Activated CD8-positive, alpha-beta memory T cell treated with anti-CD3 and anti-CD28 coated beads, Interleukin-2, amount 50 U/mL, for 24 hours (primary cell): Measurements from ENCODE around the gene TBC1D7.
"Not testable (repeated sequence)": the region's sequence is repeated elsewhere in the genome, so short reads cannot be mapped to it uniquely, and the experiment has no call there.

Experiments used
- DNase-seq: peaks from one replicate; pipeline ENCODE4 v3.0.0-alpha.2; 2020; ENCODE audit errors: extremely low read depth

TBC1D7 gene

GRCh38 chr6:13355999-13356785 lies 27.9 kb upstream of the TBC1D7 start:
- no peak for DNase-seq

- no peak for DNase-seq
These were observed 27.0 kb upstream of the TBC1D7 start for GRCh38 chr6:13355043-13355945.

DNA sequence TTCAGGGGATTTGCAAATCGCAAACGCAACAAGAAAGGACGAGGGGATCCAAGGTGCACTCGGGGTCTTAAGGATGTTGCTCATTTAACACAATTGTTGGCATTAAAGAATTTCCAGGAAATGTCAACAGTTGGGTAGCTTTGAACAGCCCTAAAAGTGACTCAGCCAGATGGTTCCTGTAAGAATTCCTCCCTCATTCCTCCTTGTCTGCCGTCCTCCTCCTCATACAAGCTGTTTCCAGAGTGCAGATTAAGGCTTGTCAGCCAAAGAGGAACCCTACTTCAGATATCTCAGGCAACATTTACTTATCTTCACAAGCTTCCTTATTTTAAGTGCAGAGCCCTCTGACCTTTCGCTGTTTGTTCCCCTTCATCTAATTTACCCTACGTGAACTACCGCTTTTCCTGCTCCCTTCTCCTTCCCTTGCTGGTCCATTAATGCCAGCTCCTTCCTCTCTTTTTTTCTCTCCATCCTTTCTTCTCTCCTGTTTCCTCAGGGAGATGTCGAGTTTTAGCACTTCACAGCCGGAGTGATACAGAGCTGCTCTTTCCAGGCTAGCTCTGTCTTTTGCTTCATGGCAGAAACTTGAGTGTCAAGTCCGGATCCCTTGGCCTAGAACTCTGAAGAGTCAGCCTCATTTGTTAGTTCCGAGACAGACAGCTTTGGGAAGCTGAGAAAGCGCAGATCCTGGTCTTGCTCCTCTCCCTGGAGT lies 26.1 kb upstream of the TBC1D7 start:
- no peak for DNase-seq

GRCh38 chr6:13352165-13352564 lies 23.8 kb upstream of the TBC1D7 start:
- DNase-seq: no peak

DNA sequence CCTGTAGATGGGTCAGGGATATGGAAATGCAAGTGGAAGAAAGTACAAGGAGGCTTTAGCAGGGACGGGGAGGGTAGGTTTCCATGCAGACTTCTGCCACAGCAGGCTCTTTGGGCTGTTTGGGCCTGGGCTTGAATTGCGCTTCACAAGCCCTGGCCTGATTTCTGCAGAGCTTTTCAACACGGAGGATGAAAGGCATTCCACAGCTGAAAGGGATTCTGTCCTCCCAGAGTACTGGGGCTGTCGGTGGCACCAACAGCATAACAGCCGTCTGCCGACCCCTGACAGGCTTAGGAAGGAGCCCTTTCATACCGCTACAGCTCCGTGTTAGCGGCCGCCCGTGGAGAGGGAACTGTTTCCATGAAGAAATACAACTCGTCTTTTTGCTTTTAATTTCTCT lies 22.9 kb upstream of the TBC1D7 start:
- no peak for DNase-seq

DNA sequence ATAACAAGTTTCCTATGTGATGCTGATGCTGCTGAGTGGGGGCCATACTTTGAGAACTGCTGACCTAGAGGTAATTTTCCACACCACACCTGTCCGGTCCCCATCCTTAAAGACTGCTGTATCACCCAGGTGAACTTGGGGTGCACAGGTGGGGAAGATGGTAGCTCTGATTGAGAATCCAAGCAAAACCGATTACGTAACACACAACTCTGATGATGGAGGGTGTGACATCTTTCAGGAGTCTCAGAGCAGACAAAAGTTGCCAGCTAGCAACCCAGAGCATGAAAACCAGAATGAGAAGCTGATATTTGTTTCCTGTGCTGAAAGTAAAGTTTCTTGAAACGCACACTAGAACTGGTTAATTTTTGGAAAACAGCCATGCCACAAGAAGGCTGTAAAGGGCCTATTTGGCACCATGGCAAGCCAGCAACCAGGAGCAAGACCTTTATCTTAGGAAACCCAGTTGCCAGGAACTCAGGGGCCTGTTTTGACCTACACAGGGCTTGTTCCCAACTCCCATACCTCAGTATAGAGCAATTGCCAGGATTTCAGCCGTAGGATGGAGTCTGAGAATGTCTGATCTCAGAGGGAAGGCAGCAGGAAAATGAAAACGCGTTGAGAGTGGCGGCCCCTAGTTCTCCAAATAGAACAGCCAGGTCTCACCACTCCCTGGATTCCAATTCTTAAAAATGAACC lies 21.6 kb upstream of the TBC1D7 start:
- DNase-seq: no peak

GRCh38 chr6:13348334-13349113 lies 20.2 kb upstream of the TBC1D7 start:
- DNase-seq: no peak

- no peak for DNase-seq
These were observed 17.9 kb upstream of the TBC1D7 start for GRCh38 chr6:13346245-13346644.

DNA sequence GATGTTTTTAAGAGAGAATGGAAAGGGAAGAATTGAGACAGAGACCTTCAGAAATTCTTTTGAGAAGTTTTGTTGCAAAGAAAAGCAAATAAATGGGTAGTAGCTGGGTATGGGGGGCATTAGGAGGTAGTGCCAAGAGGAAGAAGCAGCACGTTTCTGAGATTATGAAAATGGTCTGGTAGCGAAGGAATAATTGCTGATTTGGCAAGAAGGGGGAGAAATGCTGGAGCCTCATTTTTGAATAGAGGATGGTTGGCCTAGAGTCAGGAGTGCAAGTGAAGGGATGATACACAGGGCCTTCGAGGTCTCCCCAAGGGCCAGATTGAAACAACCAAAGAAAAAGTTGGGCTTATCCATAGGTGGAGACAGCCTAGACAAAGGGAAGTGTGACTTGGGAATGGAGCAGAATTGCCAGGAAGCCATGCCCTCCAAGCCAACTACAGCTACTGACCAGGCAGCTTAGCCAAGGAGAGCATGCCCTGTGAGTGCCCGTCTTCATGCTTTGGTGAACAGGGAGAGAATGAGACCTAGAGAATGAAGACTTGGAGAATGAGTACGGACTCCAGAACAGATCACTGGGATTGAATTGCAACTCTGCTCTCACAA lies 14.2 kb upstream of the TBC1D7 start:
- DNase-seq: no peak

GRCh38 chr6:13339863-13340630 lies 11.7 kb upstream of the TBC1D7 start:
- DNase-seq: no peak

GRCh38 chr6:13338038-13338437 lies 9.7 kb upstream of the TBC1D7 start:
- DNase-seq: no peak

DNA sequence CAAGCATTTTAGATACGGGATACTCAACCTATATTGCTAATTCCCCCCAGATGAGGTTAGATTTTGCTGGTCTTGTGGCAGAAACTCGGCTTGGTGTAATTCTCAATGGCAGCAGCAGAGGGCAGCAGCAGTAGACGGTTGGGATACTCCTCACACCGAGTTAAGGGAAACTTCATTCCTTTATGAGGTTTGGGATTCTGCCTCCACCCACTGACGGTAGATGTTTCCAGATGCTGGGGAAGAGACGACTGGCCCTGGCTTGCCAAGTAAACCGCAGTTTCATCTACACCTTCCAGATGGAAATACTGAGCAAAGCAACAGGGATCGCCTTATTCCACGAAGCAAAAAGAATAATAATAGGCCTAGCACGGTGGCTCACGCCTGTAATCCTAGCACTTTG lies 8.2 kb upstream of the TBC1D7 start:
- DNase-seq: peak; percentile 69

DNA sequence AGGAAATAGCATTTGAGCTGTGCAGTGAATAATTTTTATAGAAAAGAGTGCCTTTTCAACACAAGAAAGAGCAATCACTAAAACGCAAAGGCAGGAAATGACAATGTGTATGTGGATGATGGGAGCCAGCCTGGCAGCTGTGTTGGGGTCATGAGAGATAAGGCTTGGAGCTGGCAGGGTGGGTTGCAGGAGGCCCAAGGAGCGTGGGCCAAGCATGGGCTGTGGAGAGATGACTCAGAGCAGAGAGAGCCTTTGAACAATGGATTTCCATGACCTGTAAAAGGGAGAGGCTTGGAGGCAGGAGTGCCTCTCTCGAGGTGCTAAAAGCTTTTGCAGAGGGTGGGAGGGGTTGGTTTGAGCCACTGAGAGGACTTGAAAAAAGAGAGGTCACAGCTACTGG lies 6.6 kb upstream of the TBC1D7 start:
- no peak for DNase-seq

GRCh38 chr6:13332349-13332706 lies 4.0 kb upstream of the TBC1D7 start:
- no peak for DNase-seq

- DNase-seq: no peak
These were observed 3.4 kb upstream of the TBC1D7 start for GRCh38 chr6:13331516-13332348.

DNA sequence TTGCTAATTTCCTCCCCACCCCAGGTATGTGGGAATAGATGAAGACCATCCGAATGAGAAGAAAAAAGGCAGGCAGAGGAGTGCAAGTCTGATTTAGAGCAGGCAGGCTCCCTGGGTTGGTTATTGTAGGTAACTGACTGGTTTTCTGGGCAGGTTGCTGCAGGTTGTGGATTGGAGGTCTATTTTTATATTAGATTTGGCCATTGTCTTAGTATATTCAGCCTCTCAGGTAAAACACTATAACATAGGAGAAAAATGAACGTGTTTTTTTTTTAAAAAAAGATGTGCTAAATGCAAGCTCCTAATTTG lies 492 bp upstream of the TBC1D7 start:
- no peak for DNase-seq

DNA sequence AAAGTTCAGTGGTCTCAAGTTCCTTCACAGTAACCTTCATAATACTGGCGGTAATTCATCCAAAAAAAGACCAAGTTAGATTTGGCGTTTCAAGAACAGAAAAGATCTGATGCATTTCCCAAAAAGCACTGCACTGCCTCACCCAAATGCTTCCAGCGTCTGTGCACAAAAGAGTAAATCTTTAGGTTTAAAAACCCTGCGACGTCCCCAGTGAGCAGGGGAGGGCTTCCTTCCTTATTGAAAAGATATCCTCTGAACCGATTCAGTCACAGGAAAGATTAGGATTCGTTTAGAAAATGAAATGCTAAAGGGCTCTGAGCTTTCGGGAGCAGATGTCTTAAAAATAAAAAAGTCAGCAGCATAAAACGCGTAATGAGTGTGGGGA lies 654 bp downstream of the TBC1D7 start:
- DNase-seq: no peak

DNA sequence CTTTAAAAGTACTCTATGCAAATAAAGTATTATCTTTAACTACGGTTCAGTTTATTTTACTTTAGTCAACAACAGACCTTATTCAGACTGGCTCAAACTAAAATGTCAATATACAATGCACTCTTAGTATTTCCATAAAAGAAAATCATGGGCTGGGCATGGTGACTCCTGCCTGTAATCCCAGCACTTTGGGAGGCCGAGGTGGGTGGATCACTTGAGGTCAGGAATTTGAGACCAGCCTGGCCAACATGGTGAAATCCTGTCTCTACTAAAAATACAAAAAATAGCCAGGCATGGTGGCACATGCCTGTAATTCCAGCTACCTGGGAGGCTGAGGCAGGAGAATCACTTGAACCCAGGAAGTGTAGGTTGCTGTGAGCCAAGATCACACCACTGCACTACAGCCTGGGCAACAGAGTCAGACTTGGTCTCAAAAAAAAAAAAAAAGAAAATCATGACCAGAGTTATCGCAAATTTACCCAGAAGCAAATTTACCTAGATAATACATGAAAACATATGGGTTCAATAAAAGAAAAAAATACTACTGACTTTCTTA lies 2.2 kb downstream of the TBC1D7 start:
- not testable (repeated sequence) for DNase-seq
